NCI-H2196 (cell line): ENCODE data around the gene FOXI1.
A peak's percentile ranks its signal among the peaks of the same experiment; 100 is the strongest.

Source experiments
- DNase-seq: peaks from one replicate; lab custom pipeline; 2025; ENCODE audit not compliant: unreplicated experiment; lab: John Stamatoyannopoulos, UW

The FOXI1 gene

DNA sequence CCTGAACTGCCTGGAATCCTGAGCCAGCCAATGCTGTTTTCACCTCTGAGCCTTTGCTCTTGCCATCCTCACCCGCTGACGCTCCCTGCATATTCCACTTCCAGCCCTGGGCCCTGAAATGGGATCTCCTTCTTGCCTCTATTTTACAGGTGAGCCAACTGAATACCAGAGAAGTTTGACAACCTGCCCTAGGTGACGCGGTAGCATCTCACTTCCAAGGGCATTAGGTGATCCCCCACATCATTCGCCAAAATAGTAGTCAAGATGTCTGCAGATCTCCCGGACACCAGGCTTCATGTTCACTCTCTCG lies 43.5 kb downstream of the FOXI1 start:
- no peak for DNase-seq

DNA sequence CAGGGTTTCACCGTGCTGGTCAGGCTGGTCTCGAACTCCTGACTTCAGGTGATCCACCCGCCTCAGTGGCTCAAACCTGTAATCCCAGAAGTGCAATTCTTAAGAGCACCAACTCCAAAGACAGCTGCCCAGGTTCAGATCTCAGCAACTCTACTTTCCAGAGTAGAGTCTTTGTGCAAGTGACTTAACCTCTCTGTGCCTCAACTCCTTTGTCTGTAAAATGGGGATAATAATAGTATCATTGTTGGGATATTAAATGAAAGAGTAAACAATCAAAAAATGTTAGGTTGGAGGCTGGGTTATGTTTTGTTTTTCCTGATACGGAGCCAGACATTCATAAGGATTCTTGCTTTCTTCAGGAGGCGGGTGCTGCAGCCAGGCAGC lies 45.0 kb downstream of the FOXI1 start:
- DNase-seq, result no peak

DNA sequence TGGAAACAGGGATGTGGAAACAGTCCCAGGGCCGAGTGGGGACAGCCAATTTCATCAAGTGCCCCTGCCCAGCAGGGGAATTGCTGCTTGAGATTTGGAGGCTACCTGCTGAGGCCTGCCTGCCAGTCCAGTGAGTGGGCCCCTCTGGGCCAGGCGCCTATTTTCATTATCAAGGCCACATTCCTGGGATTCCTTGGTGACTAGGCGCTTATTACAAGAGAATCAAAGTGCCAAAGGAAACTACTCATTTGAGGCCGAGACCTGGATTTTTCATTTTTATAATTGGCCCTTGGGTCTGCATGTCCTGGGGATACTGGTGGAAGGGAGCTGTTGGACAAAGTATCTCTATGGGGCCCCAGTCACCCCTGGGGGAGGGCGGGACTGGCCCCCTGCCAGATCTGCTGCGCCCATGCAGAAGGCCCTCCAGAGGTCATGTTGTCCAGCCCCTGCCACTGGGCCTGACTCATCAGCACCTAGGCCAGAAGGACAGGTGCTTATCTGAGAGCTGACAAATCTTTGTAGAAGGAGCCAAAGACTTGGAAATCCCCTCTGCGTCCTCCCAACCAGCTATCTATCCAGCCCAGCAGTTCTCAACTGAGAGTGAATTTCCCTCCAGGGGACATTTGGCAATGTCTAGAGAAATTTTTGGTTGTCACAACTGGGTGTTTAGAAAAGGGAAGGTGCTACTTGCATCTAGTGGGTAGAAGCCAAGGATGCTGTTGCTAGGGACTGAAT lies 45.6 kb downstream of the FOXI1 start:
- DNase-seq, result peak; percentile 3

DNA sequence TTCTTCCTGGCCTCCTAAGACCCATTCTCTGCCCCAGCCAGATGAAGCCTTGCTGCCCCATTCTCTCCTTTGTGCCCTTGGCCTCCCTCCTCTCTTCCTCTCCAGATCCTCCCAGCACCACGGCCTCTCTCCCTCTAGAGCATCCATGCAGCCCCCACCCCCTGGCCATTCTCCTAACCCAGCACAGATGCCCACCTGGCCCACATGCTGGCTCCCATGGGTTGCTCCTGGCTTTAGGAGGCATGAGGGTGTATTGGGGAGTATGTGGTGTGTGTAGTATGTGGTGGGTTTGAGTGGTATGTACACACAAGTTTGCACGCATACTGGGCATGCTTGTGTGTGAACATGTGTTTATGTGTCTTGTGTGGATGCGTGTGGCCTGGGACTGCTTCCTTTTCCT lies 47.1 kb downstream of the FOXI1 start:
- DNase-seq, result no peak

DNA sequence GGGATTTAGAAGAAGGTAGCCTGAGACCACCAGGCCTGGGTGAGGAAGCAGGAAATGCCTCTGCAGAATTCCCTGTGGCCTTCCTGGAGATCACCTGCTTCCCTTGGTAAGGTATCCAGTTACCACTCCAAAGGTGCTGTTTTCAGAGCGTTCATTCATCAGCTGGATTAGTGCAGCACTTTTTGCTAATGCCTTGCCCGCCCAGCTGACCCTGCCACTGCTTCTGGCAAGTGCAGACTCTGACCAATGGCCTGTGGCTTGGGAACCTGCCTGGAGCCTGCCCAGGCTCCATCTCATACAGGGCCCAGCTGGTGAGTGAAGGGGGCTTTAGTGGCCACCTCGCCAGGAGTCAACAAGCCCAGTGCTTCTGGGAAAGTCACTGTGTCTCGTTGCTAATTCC lies 48.6 kb downstream of the FOXI1 start:
- no peak for DNase-seq

DNA sequence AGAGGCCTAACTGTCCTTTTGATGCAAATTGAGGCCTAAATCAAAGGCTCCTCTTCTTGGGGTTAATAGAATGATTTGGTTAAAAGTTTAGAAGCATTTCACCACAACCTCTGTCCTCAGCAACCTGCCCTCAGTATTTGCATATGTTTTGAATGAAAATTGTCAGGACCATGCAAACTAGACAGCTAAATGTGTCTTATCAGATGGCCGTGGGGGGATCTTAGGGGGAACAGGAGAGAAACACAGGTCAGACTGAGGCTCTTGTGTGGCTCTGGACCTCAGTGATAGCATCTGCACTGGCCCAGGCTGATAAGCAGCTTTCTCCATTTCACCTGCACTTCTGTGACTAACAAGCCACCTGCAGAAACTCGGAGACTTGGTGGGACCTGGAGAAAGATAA lies 49.0 kb downstream of the FOXI1 start:
- no peak for DNase-seq

DNA sequence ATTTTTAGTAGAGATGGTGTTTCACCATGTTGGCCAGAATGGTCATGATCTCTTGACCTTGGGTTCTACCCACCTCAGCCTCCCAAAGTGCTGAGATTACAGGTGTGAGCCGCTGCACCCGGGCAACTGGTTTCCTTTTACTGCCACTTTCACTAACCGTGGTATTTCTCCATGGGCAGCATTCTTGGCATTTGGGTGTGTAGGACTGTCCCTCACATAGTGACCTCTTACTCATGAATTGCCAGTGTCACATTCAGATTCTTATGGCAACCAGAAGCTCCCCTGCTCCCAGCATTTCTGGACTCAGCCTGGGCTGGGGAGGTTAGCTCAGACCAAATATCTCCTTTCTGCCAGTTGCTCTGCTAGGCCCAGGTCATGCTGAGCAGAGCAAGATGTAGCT lies 50.1 kb downstream of the FOXI1 start:
- no peak for DNase-seq

DNA sequence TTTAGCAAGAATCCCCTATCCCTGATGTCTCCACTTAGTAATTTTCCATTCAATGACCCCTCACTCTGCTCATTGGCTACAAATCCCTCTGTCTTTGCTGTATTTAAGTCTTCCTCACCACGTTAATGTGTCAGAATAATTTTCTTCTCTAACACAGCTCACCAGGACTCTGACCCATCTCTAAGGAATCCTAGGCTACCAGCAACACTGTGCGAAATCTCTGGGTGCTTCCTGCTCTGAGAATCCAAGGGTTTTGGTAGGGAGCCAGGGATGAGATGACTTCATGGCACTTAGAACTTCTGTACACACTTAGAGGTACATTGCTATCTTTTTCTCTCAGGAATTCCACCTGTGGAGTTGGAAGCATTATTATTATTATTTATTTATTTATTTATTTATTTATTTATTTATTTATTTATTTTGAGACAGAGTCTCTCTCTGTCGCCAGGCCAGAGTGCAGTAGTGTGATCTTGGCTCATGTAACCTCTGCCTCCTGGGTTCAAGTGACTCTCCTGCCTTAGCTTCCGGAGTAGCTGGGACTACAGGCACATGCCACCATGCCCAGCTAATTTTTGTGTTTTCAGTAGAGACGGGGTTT lies 53.5 kb downstream of the FOXI1 start:
- DNase-seq, result no peak
